ENCODE results near the gene ATP6V1G2. TPM values are rescaled to one million over a fixed set of nuclear protein-coding genes. Genes with fewer than 3 reads are reported as not detected.

Gene ATP6V1G2
- total and polyA plus RNA-seq, 2 of the 4 experiments (the other 2 are of a cell fraction) = 1.4 to 6.5 TPM

GRCh38 chr6:31579546-31580437 is 33.4 kb upstream of the ATP6V1G2 start:
- in situ Hi-C loops (cut with MboI; ENCODE audit: low sequenced_read_pairs) = no loop called here
- no TSS peak for BruUV-seq (replicated peaks)
- no peaks in the 10 kb centered on the region for H4K20me1 ChIP-seq (ENCODE audit: insufficient read depth, low read length)
- ATAC-seq (ENCODE audit: low read depth) (no peak), DNase-seq (no peak)
- intact Hi-C loops (cut with micrococcal nuclease) = loop anchor here (2.0 to 5.0 kb wide), 2 partner anchors 19 to 32 kb away; partner anchors contain the start of genes ATP6V1G2 and NFKBIL1
- POLR2A ChIA-PET (ENCODE audit: unreplicated experiment) = no interaction called here
- H3K56ac ChIP-seq (ENCODE audit: extremely low read depth, insufficient read depth, low read length) = no peak overlapping the region
- peak overlapping the region; percentile 95 for H2AFZ ChIP-seq (replicated peaks; ENCODE audit: low read length, poor library complexity)
- CTCF ChIA-PET = interaction anchor here (0.7 to 1.4 kb wide), 5 partner anchors 8 to 30 kb away, joined by 3 to 6 read pairs (median 4); no protein-coding TSS in a partner anchor
- peaks cover 4% of the 10 kb centered on the region; the same call in 1 of the 2 replicates for H3K4me1 ChIP-seq (ENCODE audit: control insufficient read depth, insufficient read depth, low read length)
- WGBS, 2 experiments (ENCODE audit: extremely low coverage in 2 of 2, insufficient read length in 1 of 2) = no CpG with 5 or more reads among the region's 8 CpGs
- H3K27ac ChIP-seq (ENCODE audit: insufficient read depth, low read length) = no peak overlapping the region
- TF ChIP-seq, protein P1, sequence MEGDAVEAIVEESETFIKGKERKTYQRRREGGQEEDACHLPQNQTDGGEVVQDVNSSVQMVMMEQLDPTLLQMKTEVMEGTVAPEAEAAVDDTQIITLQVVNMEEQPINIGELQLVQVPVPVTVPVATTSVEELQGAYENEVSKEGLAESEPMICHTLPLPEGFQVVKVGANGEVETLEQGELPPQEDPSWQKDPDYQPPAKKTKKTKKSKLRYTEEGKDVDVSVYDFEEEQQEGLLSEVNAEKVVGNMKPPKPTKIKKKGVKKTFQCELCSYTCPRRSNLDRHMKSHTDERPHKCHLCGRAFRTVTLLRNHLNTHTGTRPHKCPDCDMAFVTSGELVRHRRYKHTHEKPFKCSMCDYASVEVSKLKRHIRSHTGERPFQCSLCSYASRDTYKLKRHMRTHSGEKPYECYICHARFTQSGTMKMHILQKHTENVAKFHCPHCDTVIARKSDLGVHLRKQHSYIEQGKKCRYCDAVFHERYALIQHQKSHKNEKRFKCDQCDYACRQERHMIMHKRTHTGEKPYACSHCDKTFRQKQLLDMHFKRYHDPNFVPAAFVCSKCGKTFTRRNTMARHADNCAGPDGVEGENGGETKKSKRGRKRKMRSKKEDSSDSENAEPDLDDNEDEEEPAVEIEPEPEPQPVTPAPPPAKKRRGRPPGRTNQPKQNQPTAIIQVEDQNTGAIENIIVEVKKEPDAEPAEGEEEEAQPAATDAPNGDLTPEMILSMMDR (conservative IDR thresholded peaks at IDR 0.05; ENCODE audit: low read depth, low read length) = no peak
- no peak for TF ChIP-seq MXI1 (IDR thresholded peaks at IDR 0.05; ENCODE audit: borderline replicate concordance, low read depth, low read length)
- no peak for TF ChIP-seq RAD21 (IDR thresholded peaks at IDR 0.05; ENCODE audit: low read length)
- no peak for TF ChIP-seq POLR2A (IDR thresholded peaks at IDR 0.05; ENCODE audit: low read depth, low read length)
- no peak for TF ChIP-seq RCOR1 (IDR thresholded peaks at IDR 0.05; ENCODE audit: insufficient replicate concordance, low read length)
- no peak for TF ChIP-seq RFX5 (IDR thresholded peaks at IDR 0.05; ENCODE audit: low read depth, low read length)
- TF ChIP-seq, protein P2, sequence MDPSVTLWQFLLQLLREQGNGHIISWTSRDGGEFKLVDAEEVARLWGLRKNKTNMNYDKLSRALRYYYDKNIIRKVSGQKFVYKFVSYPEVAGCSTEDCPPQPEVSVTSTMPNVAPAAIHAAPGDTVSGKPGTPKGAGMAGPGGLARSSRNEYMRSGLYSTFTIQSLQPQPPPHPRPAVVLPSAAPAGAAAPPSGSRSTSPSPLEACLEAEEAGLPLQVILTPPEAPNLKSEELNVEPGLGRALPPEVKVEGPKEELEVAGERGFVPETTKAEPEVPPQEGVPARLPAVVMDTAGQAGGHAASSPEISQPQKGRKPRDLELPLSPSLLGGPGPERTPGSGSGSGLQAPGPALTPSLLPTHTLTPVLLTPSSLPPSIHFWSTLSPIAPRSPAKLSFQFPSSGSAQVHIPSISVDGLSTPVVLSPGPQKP (IDR thresholded peaks at IDR 0.05; ENCODE audit: borderline replicate concordance, low read depth, low read length) = no peak
- no peak for TF ChIP-seq FOS (IDR thresholded peaks at IDR 0.05; ENCODE audit: low read depth, low read length)
- TF ChIP-seq NFE2L2 (IDR thresholded peaks at IDR 0.05; ENCODE audit: low read depth, low read length) = no peak
- H2BK15ac ChIP-seq (ENCODE audit: low read depth, low read length) = no peak overlapping the region
- no peaks in the 10 kb centered on the region for H3K9me3 ChIP-seq (ENCODE audit: control insufficient read depth, insufficient read depth, low read length)
- H2BK5ac ChIP-seq (ENCODE audit: low read depth, low read length, poor library complexity, severe bottlenecking) = no peak overlapping the region
- dilution Hi-C loops (cut with HindIII; ENCODE audit: low sequenced_read_pairs, unreplicated experiment) = no loop called here
- no peak overlapping the region for H2BK120ac ChIP-seq (ENCODE audit: low read depth, low read length)
- no peaks in the 10 kb centered on the region for H3K79me1 ChIP-seq (ENCODE audit: low read depth in 1 of 2, low read length in 2 of 2)
- H3K23ac ChIP-seq (ENCODE audit: low read depth, low read length) = no peak overlapping the region
- no peaks in the 10 kb centered on the region; the same call in 1 of the 2 replicates for H3K9me1 ChIP-seq (ENCODE audit: insufficient read depth, low read length)
- H3K9ac ChIP-seq (ENCODE audit: low read depth, low read length) = no peak overlapping the region
- H3K14ac ChIP-seq (replicated peaks; ENCODE audit: low read depth, low read length) = no peak overlapping the region
- no peak overlapping the region for H4K91ac ChIP-seq (ENCODE audit: insufficient read depth, low read depth, low read length)
- no peak overlapping the region for H3K4ac ChIP-seq (ENCODE audit: low read depth, low read length)
- H3K36me3 ChIP-seq (ENCODE audit: control insufficient read depth, insufficient read depth, low read length) = no peaks in the 10 kb centered on the region
- no peak overlapping the region for H3K4me3 ChIP-seq (ENCODE audit: insufficient read depth, low read depth, low read length)
- no peak overlapping the region for H4K5ac ChIP-seq (ENCODE audit: low read depth, low read length)
- no peak overlapping the region for H2AK9ac ChIP-seq (replicated peaks; ENCODE audit: low read depth, low read length, poor library complexity)
- H2AK5ac ChIP-seq (ENCODE audit: low read depth, low read length) = no peak overlapping the region
- H3K4me2 ChIP-seq (ENCODE audit: low read depth, low read length) = no peak overlapping the region
- H3K18ac ChIP-seq (ENCODE audit: low read depth, low read length) = no peak overlapping the region
- H4K8ac ChIP-seq (ENCODE audit: low read depth in 2 of 2, low read length in 2 of 2) = peak overlapping the region in 1 of 2 experiments; percentile 51; a peak in 1 of 4 replicates
- H3K27me3 ChIP-seq (ENCODE audit: control insufficient read depth, insufficient read depth, low read length) = peaks cover 19% of the 10 kb centered on the region
- no peak overlapping the region for H2BK20ac ChIP-seq (ENCODE audit: low read depth, low read length)
